ENCODE results near the gene ATP10A.

ATP10A gene

GRCh38 chr15:25684521-25685431, 178.4 kb downstream of the ATP10A start:
- TF ChIP-seq, protein P1, sequence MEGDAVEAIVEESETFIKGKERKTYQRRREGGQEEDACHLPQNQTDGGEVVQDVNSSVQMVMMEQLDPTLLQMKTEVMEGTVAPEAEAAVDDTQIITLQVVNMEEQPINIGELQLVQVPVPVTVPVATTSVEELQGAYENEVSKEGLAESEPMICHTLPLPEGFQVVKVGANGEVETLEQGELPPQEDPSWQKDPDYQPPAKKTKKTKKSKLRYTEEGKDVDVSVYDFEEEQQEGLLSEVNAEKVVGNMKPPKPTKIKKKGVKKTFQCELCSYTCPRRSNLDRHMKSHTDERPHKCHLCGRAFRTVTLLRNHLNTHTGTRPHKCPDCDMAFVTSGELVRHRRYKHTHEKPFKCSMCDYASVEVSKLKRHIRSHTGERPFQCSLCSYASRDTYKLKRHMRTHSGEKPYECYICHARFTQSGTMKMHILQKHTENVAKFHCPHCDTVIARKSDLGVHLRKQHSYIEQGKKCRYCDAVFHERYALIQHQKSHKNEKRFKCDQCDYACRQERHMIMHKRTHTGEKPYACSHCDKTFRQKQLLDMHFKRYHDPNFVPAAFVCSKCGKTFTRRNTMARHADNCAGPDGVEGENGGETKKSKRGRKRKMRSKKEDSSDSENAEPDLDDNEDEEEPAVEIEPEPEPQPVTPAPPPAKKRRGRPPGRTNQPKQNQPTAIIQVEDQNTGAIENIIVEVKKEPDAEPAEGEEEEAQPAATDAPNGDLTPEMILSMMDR (conservative IDR thresholded peaks at IDR 0.05; ENCODE audit: control insufficient read depth, insufficient read depth, low read depth, low read length), result no peak
- peak; percentile 91 for DNase-seq (ENCODE audit: low read depth)
- H3K4me3 ChIP-seq (ENCODE audit: control insufficient read depth, low read depth, low read length), result no peak overlapping the region

- DNase-seq (ENCODE audit: low read depth), result peak; percentile 23
- H3K4me3 ChIP-seq (ENCODE audit: control insufficient read depth, low read depth, low read length), result no peak overlapping the region
Measured at GRCh38 chr15:25683911-25684310, 179.2 kb downstream of the ATP10A start.

GRCh38 chr15:25683415-25683814, 179.7 kb downstream of the ATP10A start:
- H3K4me3 ChIP-seq (ENCODE audit: control insufficient read depth, low read depth, low read length), result no peak overlapping the region
- no peak for DNase-seq (ENCODE audit: low read depth)
- TF ChIP-seq, protein P1 (conservative IDR thresholded peaks at IDR 0.05; ENCODE audit: control insufficient read depth, insufficient read depth, low read depth, low read length), result no peak

More at GRCh38 chr15:25683911-25684310, 179.2 kb downstream of the ATP10A start:
- TF ChIP-seq, protein P1 (conservative IDR thresholded peaks at IDR 0.05; ENCODE audit: control insufficient read depth, insufficient read depth, low read depth, low read length), result peak; percentile 34

DNA sequence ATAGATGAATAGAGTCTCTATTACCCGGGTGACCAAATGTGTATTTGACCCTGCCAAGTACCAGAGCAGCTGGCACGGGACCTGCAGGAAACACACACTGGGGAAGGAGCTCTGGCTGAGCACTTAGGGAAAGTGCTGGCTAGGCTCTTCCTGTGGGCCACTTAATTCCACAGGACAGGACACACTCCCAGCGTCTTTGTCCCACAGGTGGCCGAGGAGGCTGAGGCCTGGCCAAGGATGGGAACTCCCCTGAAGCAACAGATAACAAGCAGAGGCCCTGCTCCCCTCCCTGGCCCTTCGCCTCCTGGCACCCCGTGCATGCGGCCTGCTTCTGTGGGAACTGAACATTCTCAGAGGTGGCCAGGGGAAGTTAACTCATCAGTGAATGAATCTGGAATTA, 180.8 kb downstream of the ATP10A start:
- DNase-seq (ENCODE audit: low read depth), result no peak
- no peak overlapping the region for H3K4me3 ChIP-seq (ENCODE audit: control insufficient read depth, low read depth, low read length)
- TF ChIP-seq, protein P1 (conservative IDR thresholded peaks at IDR 0.05; ENCODE audit: control insufficient read depth, insufficient read depth, low read depth, low read length), result no peak

DNA sequence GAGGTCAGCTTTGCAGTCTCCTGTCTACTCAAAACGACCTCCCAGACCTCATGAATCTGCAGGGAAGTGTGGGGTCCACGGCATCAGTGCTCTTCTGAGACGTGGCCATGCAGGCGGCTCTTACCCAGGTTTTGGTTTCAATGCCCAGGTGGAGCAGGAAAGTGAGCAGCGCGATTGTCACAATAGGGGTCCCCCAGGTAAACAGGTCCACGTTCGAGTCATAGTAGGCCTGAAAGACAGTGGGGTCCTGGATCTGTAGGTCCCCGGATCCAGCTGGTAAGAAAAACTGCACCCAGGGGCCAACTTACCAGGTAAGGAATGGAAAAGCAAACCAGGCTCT, 182.5 kb downstream of the ATP10A start:
- TF ChIP-seq, protein P1 (conservative IDR thresholded peaks at IDR 0.05; ENCODE audit: control insufficient read depth, insufficient read depth, low read depth, low read length), result no peak
- H3K4me3 ChIP-seq (ENCODE audit: control insufficient read depth, low read depth, low read length), result no peak overlapping the region
- no peak for DNase-seq (ENCODE audit: low read depth)

- TF ChIP-seq, protein P1 (conservative IDR thresholded peaks at IDR 0.05; ENCODE audit: control insufficient read depth, insufficient read depth, low read depth, low read length), result no peak
- H3K4me3 ChIP-seq (ENCODE audit: control insufficient read depth, low read depth, low read length), result no peak overlapping the region
- DNase-seq (ENCODE audit: low read depth), result no peak
Measured at GRCh38 chr15:25679964-25680685, 183.0 kb downstream of the ATP10A start.

All from fibroblast of mammary gland (primary cell).